HCT116 (cell line): Measurements from ENCODE around the gene STAP2. TPM values are rescaled to one million over a fixed set of nuclear protein-coding genes. Genes with fewer than 3 reads are reported as not detected.

ENCODE experiments used
- ATAC-seq: fragments of 200-7000 bp; cut with Tn5 transposase; 2 replicates; pipeline ENCODE4 v1.9.1; 2020; ENCODE audit warnings: mild to moderate bottlenecking, moderate library complexity
- BruUV-seq: library from RNA; stranded (reverse); fragments of 400-500 nt; replicated peaks from 2 replicates; lab custom pipeline; 2021; lab: Mats Ljungman, UMichigan
- CTCF ChIA-PET: fragments of 300-600 bp; sonication (Branson Sonifier 250); formaldehyde crosslinking; loops from one replicate; lab custom pipeline; 2021; ENCODE audit warnings: antibody characterized with exemption; lab: Charles Lee
- POLR2A ChIA-PET: fragments of 300-600, 350-600 bp; sonication (Branson Sonifier 250); formaldehyde crosslinking; loops from one replicate; lab custom pipeline; 2021; ENCODE audit warnings: antibody characterized with exemption; lab: Charles Lee
- RAD21 ChIA-PET, 2 experiments: fragments of 300-600 bp; sonication (Branson Sonifier 250); formaldehyde crosslinking; loops; one replicate each; lab custom pipeline; 2023; ENCODE audit warnings: low total read pairs in 2 of 2; ENCODE audit not compliant: uncharacterized antibody in 2 of 2, unreplicated experiment in 2 of 2, low non-redundant PET in 1 of 2; lab: Charles Lee
- DNase-seq: peaks from one replicate; pipeline ENCODE4 v3.0.0-alpha.2; 2010; ENCODE audit warnings: low read depth, low spot score
- H2AFZ ChIP-seq: fragments of 200-600 bp; shearing (Covaris generic), sonication (generic); 2 replicates; pipeline ENCODE4 v1.6.1; 2017; ENCODE audit warnings: low read depth, mixed run types, mixed read lengths, antibody characterized with exemption, low read length; ENCODE audit not compliant: poor library complexity, severe bottlenecking
- H3K27ac ChIP-seq: 2 replicates; pipeline ENCODE4 v1.5.1; 2012; ENCODE audit warnings: low read depth, low read length
- H3K27me3 ChIP-seq: fragments of 200-600 bp; sonication (generic); 2 replicates; pipeline ENCODE4 v1.6.1; 2016; ENCODE audit warnings: mixed run types, low read length, mixed read lengths; ENCODE audit not compliant: insufficient read depth
- H3K36me3 ChIP-seq, 2 experiments: fragments of 200-500 bp in 1 of 2; fragments of 200-600 bp in 1 of 2; sonication (Bioruptor generic) in 1 of 2; sonication (generic) in 1 of 2; 2 replicates each; pipeline versions ENCODE4 v1.5.1 to v1.6.1; 2014 to 2016; ENCODE audit warnings: low read length in 2 of 2, inconsistent platforms in 1 of 2, mixed read lengths in 1 of 2, mixed run types in 1 of 2; ENCODE audit not compliant: insufficient read depth in 2 of 2, control insufficient read depth in 1 of 2
- H3K4me1 ChIP-seq, 2 experiments: fragments of 200-600 bp in 1 of 2; sonication (generic) in 1 of 2; 2 replicates each; pipeline versions ENCODE4 v1.5.1 to v1.6.1; 2012 to 2017; ENCODE audit warnings: low read length in 2 of 2, inconsistent platforms in 1 of 2, mild to moderate bottlenecking in 1 of 2, mixed read lengths in 1 of 2, mixed run types in 1 of 2, moderate library complexity in 1 of 2; ENCODE audit not compliant: insufficient read depth in 2 of 2, control insufficient read depth in 1 of 2
- H3K4me2 ChIP-seq: fragments of 200-600 bp; sonication (generic); 2 replicates; pipeline ENCODE4 v1.6.1; 2017; ENCODE audit warnings: mixed run types, low read length, mixed read lengths
- H3K4me3 ChIP-seq, 2 experiments: fragments of 200-600 bp in 1 of 2; sonication (generic) in 1 of 2; replicated peaks in 1 of 2; 2 replicates each; pipeline ENCODE4 v1.5.1; 2011 to 2016; ENCODE audit warnings: low read length in 2 of 2, control low read depth in 1 of 2, low read depth in 1 of 2, mild to moderate bottlenecking in 1 of 2, mixed read lengths in 1 of 2, mixed run types in 1 of 2
- H3K79me2 ChIP-seq: fragments of 200-600 bp; sonication (generic); 2 replicates; pipeline ENCODE4 v1.6.1; 2017; ENCODE audit warnings: mild to moderate bottlenecking, mixed run types, low read length, moderate library complexity, mixed read lengths; ENCODE audit not compliant: insufficient read depth
- H3K9ac ChIP-seq: fragments of 200-600 bp; sonication (generic); 2 replicates; pipeline ENCODE4 v1.6.1; 2016; ENCODE audit warnings: low read length, mixed read lengths
- H3K9me2 ChIP-seq: fragments of 200-600 bp; sonication (generic), shearing (Covaris generic); 2 replicates; pipeline ENCODE4 v1.6.1; 2017; ENCODE audit warnings: mixed run types, mild to moderate bottlenecking, moderate library complexity; ENCODE audit not compliant: insufficient read depth
- H3K9me3 ChIP-seq, 2 experiments: fragments of 200-500 bp in 1 of 2; fragments of 200-600 bp in 1 of 2; sonication (Bioruptor generic) in 1 of 2; sonication (generic) in 1 of 2; 2 replicates each; pipeline ENCODE4 v1.6.1; 2014 to 2017; ENCODE audit warnings: low read length in 2 of 2, mixed read lengths in 2 of 2, inconsistent platforms in 1 of 2, low read depth in 1 of 2, mild to moderate bottlenecking in 1 of 2, mixed run types in 1 of 2, moderate library complexity in 1 of 2; ENCODE audit not compliant: control insufficient read depth in 1 of 2, insufficient read depth in 1 of 2
- H4K20me1 ChIP-seq: fragments of 200-600 bp; sonication (generic), shearing (Covaris generic); 2 replicates; pipeline ENCODE4 v1.6.1; 2017; ENCODE audit warnings: mixed run types, mild to moderate bottlenecking, moderate library complexity; ENCODE audit not compliant: insufficient read depth
- ATF3 ChIP-seq: IDR thresholded peaks from 2 replicates; pipeline ENCODE4 v1.6.1; 2012
- CTCF ChIP-seq, 3 experiments: fragments of 200-600 bp in 1 of 3; sonication (generic) in 1 of 3; IDR thresholded peaks in 2 of 3; conservative IDR thresholded peaks in 1 of 3; 2 replicates each; pipeline ENCODE4 v1.5.1; 2012 to 2017; ENCODE audit warnings: low read depth in 2 of 3, low read length in 2 of 3, antibody characterized with exemption in 1 of 3, borderline replicate concordance in 1 of 3, control low read depth in 1 of 3, mild to moderate bottlenecking in 1 of 3, mixed read lengths in 1 of 3, mixed run types in 1 of 3, moderate library complexity in 1 of 3; ENCODE audit not compliant: insufficient read depth in 1 of 3
- EGR1 ChIP-seq: IDR thresholded peaks from 2 replicates; pipeline ENCODE4 v1.6.1; 2012; ENCODE audit warnings: low read depth
- ELF1 ChIP-seq: IDR thresholded peaks from 2 replicates; pipeline ENCODE4 v1.6.1; 2012; ENCODE audit warnings: low read depth, borderline replicate concordance
- JUND ChIP-seq: IDR thresholded peaks from 2 replicates; pipeline ENCODE4 v1.6.1; 2012
- MAX ChIP-seq: IDR thresholded peaks from 2 replicates; pipeline ENCODE4 v1.6.1; 2012
- POLR2A ChIP-seq: IDR thresholded peaks from 2 replicates; pipeline ENCODE4 v1.7.0; 2011; ENCODE audit warnings: borderline replicate concordance; ENCODE audit not compliant: insufficient read depth, insufficient read length; ENCODE audit errors: extremely low read depth
- REST ChIP-seq: IDR thresholded peaks from 2 replicates; pipeline ENCODE4 v1.6.1; 2012; ENCODE audit warnings: low read depth
- SRF ChIP-seq: IDR thresholded peaks from 2 replicates; pipeline ENCODE4 v1.6.1; 2012; ENCODE audit warnings: low read depth
- TCF7L2 ChIP-seq: IDR thresholded peaks from 2 replicates; pipeline ENCODE4 v1.7.0; 2011; ENCODE audit warnings: borderline replicate concordance, inconsistent platforms; ENCODE audit not compliant: insufficient read depth, insufficient read length; ENCODE audit errors: extremely low read depth
- ZBTB33 ChIP-seq: IDR thresholded peaks from 2 replicates; pipeline ENCODE4 v1.6.1; 2011; ENCODE audit warnings: mild to moderate bottlenecking, low read length, moderate library complexity; ENCODE audit not compliant: insufficient replicate concordance; ENCODE audit errors: extremely low read depth
- ZNF274 ChIP-seq: fragments of 200-500 bp; sonication (Bioruptor generic); IDR thresholded peaks from 2 replicates; pipeline ENCODE4 v1.6.1; 2014; ENCODE audit warnings: mild to moderate bottlenecking, low read depth, low read length, inconsistent platforms
- intact Hi-C: fragments of 100-400 bp; cut with micrococcal nuclease; formaldehyde crosslinking; loops from 2 replicates; pipeline ENCODE4 v1.10.0; 2022
- total RNA-seq: library from RNA; stranded (reverse); gene quantifications from one replicate; pipeline ENCODE4 v1.2.1, GENCODE V29; 2021; ENCODE audit not compliant: unreplicated experiment

The STAP2 gene
- total RNA-seq, 1 experiment from 2014 or later: 2.1 TPM

GRCh38 chr19:4360081-4360569 lies 21.5 kb upstream of the STAP2 start:
- Histone ChIP-seq H3K36me3 (peaks cover 5 to 11% of the 10 kb centered on the region in 2 experiments; a peak in 2 of 4 replicates), H3K79me2 (no peaks in the 10 kb centered on the region), H3K4me3 (no peak overlapping the region), H4K20me1 (no peaks in the 10 kb centered on the region), H3K9ac (no peak overlapping the region), H3K27ac (peak overlapping the region; percentile 47), H3K9me3 (no peaks in the 10 kb centered on the region), H3K9me2 (no peaks in the 10 kb centered on the region), H3K27me3 (no peaks in the 10 kb centered on the region), H2AFZ (no peak overlapping the region), H3K4me2 (no peak overlapping the region), H3K4me1 (peaks cover 6 to 23% of the 10 kb centered on the region in 2 experiments; a peak in 3 of 4 replicates)
- ATAC-seq: no peak
- TF ChIP-seq REST (no peak), CTCF (IDR thresholded peaks at IDR 0.05 in 2 of 3, conservative IDR thresholded peaks at IDR 0.05 in 1 of 3; ENCODE audit: borderline replicate concordance in 1 of 3, insufficient read depth in 1 of 3, low read depth in 2 of 3, low read length in 2 of 3) (no peak), SRF (no peak), ELF1 (no peak), EGR1 (no peak), POLR2A (no peak), ATF3 (no peak), TCF7L2 (no peak), JUND (no peak), ZBTB33 (no peak), ZNF274 (no peak), MAX (no peak)
- intact Hi-C loops: loop anchor here (5.0 kb wide), 1 partner anchor 42 kb away; the partner anchor contains the start of genes CHAF1A and SH3GL1
- ChIA-PET CTCF (no interaction called here), RAD21 (no interaction called here), POLR2A (no interaction called here)
- BruUV-seq: no TSS peak
- DNase-seq: no peak
